SIG-M5 treated with dmso at 0.1 percent for 504 hours (cell line): ENCODE results near the gene MAPK10.
"Not testable (repeated sequence)": the region's sequence is repeated elsewhere in the genome, so short reads cannot be mapped to it uniquely, and the experiment has no call there.

Experiments
- DNase-seq: peaks from one replicate; lab custom pipeline; 2025; ENCODE audit not compliant: unreplicated experiment; lab: John Stamatoyannopoulos, UW

Gene MAPK10

DNA sequence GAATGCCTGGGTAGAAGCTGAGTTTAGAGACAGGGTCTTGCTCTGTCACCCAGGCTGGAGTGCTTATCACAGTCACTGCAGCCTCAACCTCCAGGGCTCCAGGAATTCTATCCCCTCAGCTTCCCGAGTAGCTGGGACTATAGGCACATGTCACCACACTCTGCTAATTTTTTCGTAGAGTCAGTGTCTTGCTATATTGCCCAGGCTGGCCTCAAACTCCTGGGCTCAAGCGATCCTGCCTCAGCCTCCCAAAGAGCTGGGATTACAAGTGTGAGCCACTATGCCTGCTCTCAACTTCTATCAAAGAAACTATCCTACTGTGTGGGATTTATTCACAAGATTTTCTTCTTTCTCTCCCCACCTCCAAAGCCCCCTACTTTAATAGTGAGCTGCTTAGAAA is 15.7 kb downstream of the MAPK10 start:
- no peak for DNase-seq

GRCh38 chr4:86338989-86339388 is 20.9 kb downstream of the MAPK10 start:
- no peak for DNase-seq

DNA sequence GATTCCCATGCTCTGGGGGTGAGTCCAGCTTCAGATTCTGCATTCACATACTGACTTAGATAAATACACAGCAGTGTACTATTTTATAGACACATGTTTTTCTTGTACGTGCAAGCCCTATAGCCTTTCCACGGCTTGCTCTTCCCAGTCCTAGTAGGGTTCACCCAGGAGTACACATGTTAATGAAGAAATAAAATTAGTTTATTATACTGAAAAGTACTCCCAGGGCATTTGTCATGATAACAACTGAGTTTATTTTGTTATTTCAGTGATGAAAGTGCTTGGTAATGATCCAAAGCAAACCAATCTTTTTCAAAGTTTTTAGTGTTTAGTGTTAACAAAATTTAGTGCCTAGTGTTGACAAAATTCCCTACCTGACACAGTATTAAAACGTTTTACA is 21.3 kb downstream of the MAPK10 start:
- no peak for DNase-seq

GRCh38 chr4:86334020-86334750 is 25.7 kb downstream of the MAPK10 start:
- DNase-seq, result no peak

GRCh38 chr4:86333236-86333635 is 26.6 kb downstream of the MAPK10 start:
- no peak for DNase-seq

GRCh38 chr4:86330961-86331742 is 28.7 kb downstream of the MAPK10 start:
- no peak for DNase-seq

GRCh38 chr4:86330411-86330810 is 29.4 kb downstream of the MAPK10 start:
- not testable (repeated sequence) for DNase-seq

DNA sequence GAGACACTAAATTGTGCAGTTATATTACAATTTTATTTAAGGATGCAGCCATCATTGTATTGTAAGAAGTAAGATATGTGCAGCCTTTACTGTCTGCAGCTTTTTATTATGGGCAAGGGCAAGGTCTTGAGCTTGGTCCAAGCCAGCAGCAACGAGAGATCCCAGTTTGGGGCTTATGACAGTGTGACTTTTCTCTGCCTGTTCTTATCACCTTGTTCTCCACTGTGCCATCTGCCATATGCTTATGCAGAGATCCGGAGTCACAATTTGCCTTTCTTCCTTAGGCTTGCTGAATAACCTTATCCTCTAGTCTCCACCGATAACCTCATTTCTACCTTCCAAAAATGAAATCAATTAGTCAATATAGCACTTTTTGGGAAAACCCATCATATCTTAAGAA is 30.4 kb downstream of the MAPK10 start:
- no peak for DNase-seq

- no peak for DNase-seq
These were observed 33.5 kb downstream of the MAPK10 start for GRCh38 chr4:86326400-86326799.

- no peak for DNase-seq
These were observed 40.5 kb downstream of the MAPK10 start for GRCh38 chr4:86319390-86319789.

GRCh38 chr4:86315579-86315978 is 44.3 kb downstream of the MAPK10 start:
- no peak for DNase-seq

GRCh38 chr4:86313656-86314055 is 46.2 kb downstream of the MAPK10 start:
- no peak for DNase-seq

DNA sequence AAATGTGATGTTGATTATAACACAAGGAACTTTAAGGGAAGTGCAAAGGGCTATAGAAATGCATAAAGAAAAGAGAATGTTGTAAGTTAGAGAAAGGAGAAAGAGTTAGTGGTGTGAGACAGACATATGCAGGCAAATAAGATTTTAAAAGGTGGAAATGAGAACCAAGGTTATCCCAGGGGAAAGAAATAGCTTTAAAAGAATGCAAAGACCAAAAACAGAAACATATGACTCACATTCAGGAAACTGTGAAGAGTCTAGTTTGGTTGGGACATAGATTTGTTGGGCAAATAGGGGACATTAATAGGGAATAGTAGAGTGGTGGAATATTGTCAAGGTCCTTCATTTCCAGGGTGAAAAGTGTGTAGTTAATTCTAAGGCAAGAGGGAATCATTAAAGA is 52.4 kb downstream of the MAPK10 start:
- no peak for DNase-seq

DNA sequence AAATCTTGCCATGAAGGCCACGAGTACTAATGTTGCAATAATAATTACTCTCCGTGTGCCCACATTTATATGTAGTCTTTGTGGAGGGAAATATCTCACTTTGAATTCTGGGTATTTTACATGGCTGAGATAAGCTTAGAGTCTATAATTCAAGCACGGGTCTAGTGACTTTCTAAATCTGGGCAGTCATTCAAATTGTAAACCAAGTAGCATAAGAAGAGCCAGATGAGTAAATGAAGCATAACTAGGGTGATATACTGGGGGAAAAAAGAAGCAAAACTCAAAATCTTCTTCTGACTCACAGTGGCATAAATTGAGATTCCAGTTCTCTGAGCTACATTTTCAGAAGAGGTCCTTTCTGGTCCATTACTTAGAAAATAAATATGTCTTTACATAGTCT is 53.0 kb downstream of the MAPK10 start:
- DNase-seq, result no peak

- DNase-seq, result no peak
These were observed 57.0 kb downstream of the MAPK10 start for GRCh38 chr4:86302830-86303229.

DNA sequence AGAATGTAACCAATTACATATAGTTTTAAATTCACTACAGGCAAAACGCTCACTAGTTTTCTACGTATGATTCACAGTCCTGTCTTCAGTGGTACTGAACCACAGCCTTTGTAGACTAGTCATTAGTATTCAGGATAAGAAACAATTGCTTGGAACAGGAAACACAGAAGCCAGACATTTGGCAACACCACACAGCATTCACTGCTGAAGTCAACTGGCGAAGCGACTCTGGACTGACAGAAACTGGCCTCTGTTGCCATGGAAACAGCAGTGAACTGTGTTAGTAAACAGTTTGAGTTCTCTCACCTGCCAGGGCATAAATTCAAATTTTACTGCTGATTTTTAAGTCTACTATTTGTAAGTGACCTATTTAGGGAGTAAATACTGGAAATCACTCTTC is 57.6 kb downstream of the MAPK10 start:
- DNase-seq, result no peak

DNA sequence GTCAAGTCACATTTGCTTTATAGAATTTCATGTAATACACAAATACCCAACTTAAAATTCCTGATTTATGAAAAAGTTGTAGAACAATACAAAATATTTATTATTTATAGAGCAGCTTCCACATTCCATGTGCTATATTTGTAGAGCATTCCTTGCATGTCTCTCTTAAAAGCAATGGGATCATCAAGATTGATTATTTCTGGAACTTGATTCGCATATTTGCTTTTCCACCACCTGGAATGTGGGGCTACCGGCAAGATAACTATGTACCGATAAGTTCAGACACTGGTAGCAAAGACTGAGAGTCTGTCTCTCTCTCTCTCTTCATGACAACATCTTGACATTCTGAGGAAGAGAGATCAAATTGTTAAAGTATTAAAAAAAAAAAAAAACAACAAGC is 59.3 kb downstream of the MAPK10 start:
- no peak for DNase-seq

DNA sequence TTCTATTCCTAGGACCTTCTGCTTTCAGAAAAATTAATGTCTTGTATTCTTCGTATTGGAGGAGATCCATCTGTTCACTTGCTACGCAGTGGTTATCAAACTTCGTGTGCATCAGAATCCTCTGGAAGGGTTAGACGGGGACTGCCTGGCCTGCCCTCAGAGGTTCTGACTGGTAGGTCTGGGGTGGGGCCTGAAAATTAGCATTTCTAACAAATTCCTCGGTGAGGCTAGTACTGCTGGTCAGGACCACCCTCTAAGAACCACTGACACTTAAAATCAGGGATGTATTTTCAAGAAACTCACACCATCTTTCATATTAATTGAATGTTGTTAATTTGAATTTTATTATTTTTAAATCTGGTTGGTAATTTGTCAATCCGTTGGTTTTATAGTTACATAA is 63.0 kb downstream of the MAPK10 start:
- no peak for DNase-seq

- DNase-seq, result no peak
These were observed 65.0 kb downstream of the MAPK10 start for GRCh38 chr4:86294883-86295282.

- DNase-seq, result no peak
These were observed 68.7 kb downstream of the MAPK10 start for GRCh38 chr4:86291180-86291579.

GRCh38 chr4:86286726-86287125 is 73.1 kb downstream of the MAPK10 start:
- no peak for DNase-seq

DNA sequence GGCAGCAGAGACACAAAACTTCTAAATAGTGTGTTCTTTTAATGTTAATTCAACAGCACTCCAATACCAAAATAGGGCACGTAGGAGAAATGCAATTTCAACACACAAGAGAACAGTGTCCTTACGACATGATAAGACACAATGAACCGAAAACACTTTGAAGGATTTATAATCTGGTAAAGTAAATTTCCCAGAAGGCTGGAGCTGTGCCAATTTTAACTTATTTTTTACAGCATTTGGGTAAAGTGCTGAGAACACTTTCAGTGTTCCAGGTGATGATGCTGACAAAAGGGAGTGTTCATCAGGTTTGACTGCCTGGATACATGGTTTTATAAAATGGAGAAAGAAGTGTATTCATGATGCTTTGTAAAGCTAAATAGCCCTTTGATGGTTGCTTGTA is 76.5 kb downstream of the MAPK10 start:
- no peak for DNase-seq

DNA sequence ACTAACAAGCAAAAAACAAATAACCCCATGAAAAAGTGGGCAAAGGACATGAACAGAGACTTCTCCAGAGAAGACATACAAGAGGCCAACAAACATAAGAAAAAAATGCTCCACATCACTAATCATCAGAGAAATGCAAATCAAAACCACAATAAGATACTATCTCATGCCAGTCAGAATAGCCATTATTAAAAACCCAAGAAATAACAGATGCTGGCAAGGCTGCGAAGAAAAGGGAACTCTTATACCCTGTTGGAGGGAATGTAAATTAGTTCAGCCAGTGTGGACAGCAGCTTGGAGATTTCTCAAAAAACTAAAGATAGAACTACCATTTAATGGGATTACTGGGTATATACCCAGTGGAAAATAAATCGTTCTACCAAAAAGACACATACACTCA is 79.6 kb downstream of the MAPK10 start:
- DNase-seq, result no peak
